HG02678 (cell line): ENCODE measurements around the gene MICOS13.
A peak's percentile ranks its signal among the peaks of the same experiment; 100 is the strongest.
"Not testable (repeated sequence)": the region's sequence is repeated elsewhere in the genome, so short reads cannot be mapped to it uniquely, and the experiment has no call there.

Source experiments
- ATAC-seq: cut with Tn5 transposase; IDR thresholded peaks from one replicate; pipeline ENCODE4 v1.9.1; 2021; ENCODE audit warnings: mild to moderate bottlenecking, moderate library complexity; ENCODE audit not compliant: unreplicated experiment

The MICOS13 gene

GRCh38 chr19:5688262-5688881 lies 8.1 kb upstream of the MICOS13 start:
- not testable (repeated sequence) for ATAC-seq

- no peak for ATAC-seq
These were observed 7.3 kb upstream of the MICOS13 start for GRCh38 chr19:5687360-5688198.

GRCh38 chr19:5686647-5687359 lies 6.5 kb upstream of the MICOS13 start:
- peak; percentile 60 for ATAC-seq

GRCh38 chr19:5686326-5686646 lies 6.0 kb upstream of the MICOS13 start:
- ATAC-seq = no peak

- ATAC-seq = no peak
These were observed 4.5 kb upstream of the MICOS13 start for GRCh38 chr19:5684694-5685430.

GRCh38 chr19:5683177-5683886 lies 3.0 kb upstream of the MICOS13 start:
- no peak for ATAC-seq

GRCh38 chr19:5682107-5682482 lies 1.8 kb upstream of the MICOS13 start:
- ATAC-seq = no peak

- ATAC-seq = no peak
These were observed 1.2 kb upstream of the MICOS13 start for GRCh38 chr19:5681391-5682106.

- ATAC-seq = no peak
These were observed 256 bp downstream of the MICOS13 start for GRCh38 chr19:5680084-5680436.

- ATAC-seq = no peak
These were observed 830 bp downstream of the MICOS13 start for GRCh38 chr19:5679289-5680083.

GRCh38 chr19:5678071-5678718 lies 2.1 kb downstream of the MICOS13 start:
- no peak for ATAC-seq

- ATAC-seq = no peak
These were observed 2.7 kb downstream of the MICOS13 start for GRCh38 chr19:5677580-5677979.

- no peak for ATAC-seq
These were observed 3.2 kb downstream of the MICOS13 start for GRCh38 chr19:5677136-5677535.

GRCh38 chr19:5676772-5677105 lies 3.6 kb downstream of the MICOS13 start:
- no peak for ATAC-seq

- ATAC-seq = no peak
These were observed 4.1 kb downstream of the MICOS13 start for GRCh38 chr19:5676105-5676771.

GRCh38 chr19:5674714-5675113 lies 5.6 kb downstream of the MICOS13 start:
- ATAC-seq = no peak

GRCh38 chr19:5673752-5674151 lies 6.6 kb downstream of the MICOS13 start:
- ATAC-seq = no peak

- no peak for ATAC-seq
These were observed 7.4 kb downstream of the MICOS13 start for GRCh38 chr19:5672708-5673459.
